ENCODE results near the gene TOGARAM1. TPM values are rescaled to one million over a fixed set of nuclear protein-coding genes. Genes with fewer than 3 reads are reported as not detected.

Gene TOGARAM1
- total RNA-seq, 1 experiment from 2014 or later = 6.6 TPM

DNA sequence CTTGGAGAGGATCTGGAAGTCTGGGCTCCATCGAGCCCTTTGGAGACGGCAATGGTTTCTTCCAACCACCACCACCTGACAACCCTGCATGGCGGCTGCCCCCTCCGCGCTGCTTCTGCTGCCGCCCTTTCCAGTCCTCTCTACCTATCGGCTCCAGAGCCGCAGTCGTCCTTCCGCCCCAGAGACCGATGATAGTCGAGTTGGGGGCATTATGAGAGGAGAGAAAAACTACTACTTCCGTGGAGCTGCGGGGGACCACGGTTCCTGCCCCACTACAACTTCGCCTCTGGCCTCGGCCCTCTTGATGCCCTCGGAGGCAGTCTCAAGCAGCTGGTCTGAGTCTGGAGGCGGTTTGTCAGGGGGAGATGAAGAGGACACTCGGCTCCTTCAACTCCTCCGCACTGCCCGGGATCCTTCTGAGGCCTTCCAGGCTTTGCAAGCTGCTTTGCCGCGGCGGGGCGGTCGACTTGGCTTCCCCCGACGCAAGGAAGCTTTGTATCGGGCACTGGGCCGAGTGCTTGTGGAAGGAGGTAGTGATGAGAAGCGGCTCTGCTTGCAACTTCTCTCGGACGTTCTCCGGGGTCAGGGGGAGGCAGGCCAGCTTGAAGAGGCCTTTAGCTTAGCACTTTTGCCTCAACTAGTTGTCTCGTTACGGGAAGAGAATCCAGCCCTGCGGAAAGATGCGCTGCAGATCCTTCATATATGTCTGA lies 499 bp downstream of the TOGARAM1 start:
- DNase-seq (ENCODE audit: low read depth) = peak; percentile 65

DNA sequence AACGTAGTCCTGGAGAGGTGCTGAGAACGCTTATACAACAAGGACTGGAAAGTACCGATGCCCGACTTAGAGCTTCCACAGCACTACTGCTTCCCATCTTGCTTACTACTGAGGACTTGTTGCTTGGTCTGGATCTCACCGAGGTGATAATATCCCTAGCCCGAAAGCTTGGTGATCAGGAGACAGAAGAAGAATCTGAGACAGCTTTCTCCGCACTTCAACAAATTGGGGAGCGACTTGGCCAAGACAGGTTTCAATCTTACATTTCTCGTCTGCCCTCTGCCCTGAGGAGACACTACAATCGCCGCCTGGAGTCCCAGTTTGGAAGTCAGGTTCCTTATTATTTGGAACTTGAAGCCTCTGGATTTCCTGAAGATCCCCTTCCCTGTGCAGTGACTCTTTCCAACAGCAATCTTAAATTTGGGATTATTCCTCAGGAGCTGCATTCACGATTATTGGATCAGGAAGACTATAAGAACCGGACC lies 1.1 kb downstream of the TOGARAM1 start:
- peak; percentile 22 for DNase-seq (ENCODE audit: low read depth)

DNA sequence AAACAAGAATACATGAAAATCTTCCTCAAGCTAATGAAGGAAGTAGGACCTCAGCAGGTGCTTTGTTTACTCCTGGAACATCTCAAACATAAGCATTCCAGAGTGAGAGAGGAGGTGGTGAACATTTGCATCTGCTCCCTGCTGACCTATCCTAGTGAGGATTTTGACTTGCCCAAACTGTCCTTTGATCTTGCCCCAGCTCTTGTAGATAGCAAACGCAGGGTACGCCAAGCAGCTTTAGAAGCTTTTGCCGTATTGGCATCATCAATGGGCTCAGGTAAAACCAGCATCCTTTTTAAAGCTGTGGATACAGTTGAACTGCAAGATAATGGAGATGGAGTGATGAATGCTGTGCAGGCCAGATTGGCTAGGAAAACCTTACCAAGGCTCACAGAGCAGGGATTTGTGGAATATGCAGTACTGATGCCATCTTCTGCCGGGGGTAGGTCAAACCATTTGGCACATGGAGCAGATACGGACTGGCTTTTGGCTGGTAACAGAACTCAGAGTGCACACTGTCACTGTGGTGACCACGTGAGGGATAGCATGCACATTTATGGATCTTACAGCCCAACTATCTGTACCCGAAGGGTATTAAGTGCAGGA lies 1.9 kb downstream of the TOGARAM1 start:
- DNase-seq (ENCODE audit: low read depth) = peak; percentile 49

DNA sequence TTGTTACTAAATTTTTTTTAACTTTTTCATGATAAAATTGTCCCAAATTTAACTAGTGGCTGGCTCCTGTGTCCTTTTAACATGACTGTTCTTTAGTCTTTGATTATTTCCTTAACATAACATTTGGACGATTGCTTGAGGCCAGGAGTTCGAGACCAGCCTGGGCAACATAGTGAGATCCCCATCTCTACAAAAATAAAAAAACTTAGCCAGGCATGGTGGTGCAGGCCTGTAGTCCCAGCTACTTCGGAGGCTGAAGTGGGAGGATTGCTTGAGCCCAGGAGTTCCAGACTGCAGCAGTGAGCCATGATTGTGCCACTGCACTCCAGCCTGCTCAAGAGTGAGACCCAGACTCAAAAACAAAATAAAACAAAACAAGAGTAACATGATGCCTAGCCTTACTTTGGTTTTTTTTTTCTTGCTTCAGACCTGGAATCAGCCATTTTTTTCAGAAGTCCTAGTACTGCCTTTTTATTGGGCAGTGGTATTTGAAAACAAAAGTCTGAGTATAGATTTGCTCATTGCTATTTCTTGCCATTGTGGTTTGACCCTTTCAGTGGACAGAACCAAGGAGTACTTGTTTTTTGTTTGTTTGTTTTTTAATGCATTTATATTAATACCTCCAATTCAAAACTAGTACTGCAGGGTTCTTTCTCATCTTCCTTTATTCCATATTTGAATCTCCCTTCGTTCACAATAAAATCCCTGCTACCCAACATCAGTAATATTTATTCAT lies 4.8 kb downstream of the TOGARAM1 start:
- DNase-seq (ENCODE audit: low read depth) = peak; percentile 40

DNA sequence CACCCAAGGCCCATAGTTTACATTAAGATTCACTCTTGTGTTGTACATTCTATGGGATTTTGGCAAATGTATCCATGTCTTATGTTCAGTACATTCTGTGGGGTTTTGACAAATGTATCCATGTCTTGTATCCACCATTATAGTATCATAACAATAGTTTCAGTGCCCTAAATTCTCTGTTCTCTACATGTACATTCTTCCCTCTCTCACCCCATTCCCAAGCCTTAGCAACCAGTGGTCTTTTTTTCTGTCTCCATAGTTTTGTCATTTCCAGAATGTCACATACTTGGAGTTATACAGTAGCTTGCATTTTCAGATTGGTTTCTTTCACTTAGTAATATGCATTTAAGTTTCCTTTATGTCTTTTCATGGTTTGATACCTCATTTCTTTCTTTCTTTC lies 6.7 kb downstream of the TOGARAM1 start:
- no peak for DNase-seq (ENCODE audit: low read depth)

DNA sequence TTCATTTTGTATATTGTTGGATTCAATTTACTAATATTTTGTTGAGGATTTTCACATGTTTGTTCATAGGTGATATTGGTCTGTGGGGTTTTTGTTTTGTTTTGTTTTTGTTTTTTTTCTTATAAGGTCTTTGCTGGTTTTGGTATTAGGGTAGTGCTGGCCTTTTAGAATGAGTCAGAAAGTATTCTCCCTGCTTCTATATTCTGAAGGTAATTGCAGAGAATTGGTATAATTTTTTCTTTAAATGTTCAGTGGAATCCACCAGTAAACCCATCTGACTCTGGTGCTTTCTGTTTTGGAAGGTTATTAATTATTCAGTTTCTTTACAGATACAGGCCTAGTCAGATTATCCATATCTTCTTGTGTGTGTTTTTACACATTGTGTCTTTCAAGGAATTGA lies 8.9 kb downstream of the TOGARAM1 start:
- DNase-seq (ENCODE audit: low read depth) = no peak

DNA sequence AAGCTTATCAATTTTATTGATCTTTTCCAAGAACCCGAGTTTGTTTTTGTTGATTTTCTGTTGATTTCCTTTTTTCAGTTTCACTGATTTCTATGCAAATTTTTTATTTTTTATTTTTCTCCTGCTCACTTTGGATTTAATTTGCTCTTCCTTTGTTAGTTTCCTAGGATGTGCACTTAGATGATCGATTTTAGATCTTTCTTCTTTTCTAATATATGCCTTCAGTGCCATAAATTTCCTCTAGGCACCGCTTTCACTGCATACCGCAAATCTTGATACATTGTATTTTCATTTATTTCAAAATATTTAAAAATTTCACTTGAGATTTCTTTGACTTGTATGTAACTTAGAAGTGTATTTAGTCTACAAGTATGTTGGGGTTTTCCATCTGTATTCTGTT lies 9.5 kb downstream of the TOGARAM1 start:
- DNase-seq (ENCODE audit: low read depth) = no peak

DNA sequence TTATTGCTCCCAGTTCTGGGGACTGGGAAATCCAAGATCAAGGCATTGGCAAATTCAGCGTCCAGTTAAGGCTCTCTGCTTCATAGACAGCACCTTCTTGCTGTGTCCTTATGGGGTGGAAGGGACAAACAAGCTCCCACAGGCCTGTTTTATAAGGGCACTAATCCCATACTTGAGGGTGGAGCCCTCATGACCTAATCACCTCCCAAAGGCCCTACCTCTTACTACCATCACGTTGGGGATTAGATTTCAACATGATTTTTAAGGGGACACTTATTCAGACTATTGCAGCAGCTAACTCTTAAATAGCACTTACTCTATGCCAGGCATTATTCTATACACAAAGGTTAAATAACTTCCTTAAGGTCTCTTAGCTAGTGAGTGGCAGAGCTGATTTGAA lies 17.3 kb downstream of the TOGARAM1 start:
- no peak for DNase-seq (ENCODE audit: low read depth)

DNA sequence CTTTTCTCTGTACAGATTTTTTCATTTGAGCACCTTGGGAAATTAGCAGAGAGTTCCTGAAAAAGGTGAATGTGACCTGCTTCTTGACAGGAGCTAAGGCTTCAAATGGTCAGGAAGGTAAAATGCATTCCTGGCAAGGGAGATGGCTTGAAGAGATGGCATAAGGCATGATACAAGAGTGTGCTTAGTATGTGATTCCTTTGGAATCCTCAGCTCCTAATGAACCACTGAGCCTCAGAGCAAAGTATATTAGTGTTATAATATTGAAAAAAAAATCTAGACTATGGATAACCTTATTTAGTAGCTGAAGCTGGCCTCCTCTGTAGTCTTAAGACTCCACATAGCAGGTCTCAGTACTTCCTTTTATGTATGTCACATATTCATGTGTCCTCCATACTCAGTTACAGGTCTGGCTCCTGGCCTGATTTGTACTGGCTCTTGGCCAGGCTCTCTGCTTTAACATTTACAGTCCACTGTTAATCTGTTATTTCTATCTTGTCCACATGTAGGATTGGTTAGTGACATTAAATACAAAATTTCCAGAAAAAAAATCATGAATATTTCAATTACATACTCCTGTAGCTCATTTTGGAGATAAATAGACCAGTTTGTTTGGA lies 17.9 kb downstream of the TOGARAM1 start:
- DNase-seq (ENCODE audit: low read depth) = no peak

DNA sequence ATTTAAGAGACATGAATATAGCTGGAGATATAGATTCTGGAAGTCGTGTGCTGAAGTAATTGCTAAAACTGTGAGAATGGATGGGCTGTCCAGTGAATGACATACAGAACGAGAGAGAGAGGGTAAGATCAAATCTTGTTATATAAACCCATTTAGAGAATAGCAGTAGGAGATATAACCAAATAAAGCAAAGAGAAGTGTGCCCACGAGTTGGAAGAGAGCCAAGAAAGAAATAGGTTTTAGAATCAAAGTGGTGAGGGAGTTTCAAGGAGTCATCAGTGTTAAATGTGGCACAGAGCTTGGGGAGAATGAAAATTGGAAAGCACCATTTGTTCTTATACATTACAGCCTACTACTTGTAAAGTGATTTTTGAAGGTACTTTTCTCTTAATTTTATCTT lies 19.2 kb downstream of the TOGARAM1 start:
- DNase-seq (ENCODE audit: low read depth) = no peak

DNA sequence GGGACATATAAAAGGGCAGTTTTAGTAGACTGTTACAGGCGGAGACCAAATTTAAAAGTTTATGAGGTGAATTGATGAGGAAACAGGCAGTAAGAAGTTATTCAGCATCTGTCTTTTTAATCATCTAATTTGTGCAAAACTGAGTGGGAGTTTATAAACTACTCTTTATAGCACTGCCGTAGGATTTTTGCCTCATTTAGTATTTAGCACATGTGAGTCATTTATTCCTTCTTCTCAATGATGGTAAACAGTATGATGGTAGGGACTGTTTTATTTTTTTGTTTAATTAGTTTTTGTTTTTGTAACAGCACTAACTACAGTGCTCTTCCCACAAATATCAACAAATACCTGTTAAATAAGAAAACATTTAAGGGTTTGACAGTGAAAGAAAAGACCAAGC lies 20.6 kb downstream of the TOGARAM1 start:
- DNase-seq (ENCODE audit: low read depth) = no peak

DNA sequence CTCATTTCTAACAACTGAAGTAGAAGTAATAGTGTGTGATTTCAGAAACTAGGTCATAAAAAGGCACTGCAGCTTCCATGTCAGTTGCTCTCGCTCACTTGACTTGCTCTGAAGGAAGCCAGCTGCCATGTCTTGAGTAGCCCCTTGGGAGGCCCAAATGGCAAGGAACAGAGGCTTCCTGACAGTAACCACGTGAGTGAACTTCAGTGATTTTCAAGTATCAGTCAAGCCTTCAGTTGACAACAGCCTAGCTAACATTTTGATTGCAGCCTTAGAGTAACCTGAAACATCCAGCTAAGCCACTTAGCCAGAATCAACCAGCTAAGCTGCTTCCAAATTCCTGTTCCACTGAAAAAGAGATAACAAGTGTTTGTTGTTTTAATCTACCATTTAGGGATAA lies 26.7 kb downstream of the TOGARAM1 start:
- DNase-seq (ENCODE audit: low read depth) = no peak

DNA sequence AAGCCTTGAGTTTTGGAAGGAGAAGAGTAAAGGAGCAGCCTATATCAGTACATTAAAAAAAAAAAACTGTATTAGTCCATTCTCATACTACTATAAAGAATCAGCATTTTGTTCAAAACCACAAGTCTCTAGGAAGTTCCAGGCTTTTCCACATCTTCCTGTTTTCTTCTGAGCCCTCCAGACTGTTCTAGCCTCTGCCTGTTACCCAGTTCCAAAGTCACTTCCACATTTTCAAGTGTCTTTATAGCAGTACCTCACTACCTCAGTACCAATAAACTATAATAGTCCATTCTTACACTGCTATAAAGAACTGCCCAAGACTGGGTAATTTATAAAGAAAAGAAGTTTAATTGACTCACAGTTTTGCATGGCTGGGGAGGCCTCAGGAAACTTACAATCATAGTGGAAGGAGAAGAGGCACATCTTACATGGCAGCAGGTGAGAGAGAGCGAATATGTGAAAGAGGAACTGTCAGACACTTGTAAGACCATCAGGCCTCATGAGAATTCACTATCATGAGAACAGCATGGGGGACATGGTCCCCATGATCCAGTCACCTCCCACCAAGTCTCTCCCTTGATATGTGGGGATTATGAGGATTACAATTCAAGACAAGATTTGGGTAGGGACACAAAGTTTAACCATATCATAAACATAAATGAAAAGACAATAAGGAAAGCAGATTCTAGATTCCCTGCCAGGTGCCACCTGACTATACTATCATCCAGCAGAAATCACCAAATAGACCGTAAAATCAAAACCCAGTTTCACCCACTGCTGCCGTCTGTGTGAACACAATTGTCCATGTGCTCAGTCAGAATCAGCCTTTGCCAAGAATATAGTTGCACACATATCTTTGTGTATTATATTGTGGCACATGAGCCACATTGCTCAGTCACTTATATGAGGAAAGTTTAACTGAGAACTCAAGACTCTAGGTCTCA lies 27.8 kb downstream of the TOGARAM1 start:
- no peak for DNase-seq (ENCODE audit: low read depth)

DNA sequence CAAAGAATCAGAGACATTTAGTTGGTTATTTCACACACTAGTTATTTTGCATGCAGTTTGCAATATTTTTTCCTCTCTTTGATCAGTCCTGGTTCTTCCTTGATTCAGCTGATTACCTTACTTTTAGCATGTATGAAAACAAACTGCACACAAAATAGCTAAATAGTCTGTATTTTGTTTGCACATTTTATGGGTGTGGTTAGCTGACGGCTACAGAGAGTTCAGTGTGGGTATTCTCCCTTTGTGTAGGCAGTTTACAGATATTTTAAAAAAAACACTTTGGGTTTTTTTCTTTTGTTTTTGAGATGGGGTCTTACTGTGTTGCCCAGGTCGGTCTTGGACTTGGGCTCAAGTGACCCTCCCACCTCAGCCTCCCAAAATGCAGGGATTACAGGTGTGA lies 28.5 kb downstream of the TOGARAM1 start:
- no peak for DNase-seq (ENCODE audit: low read depth)

DNA sequence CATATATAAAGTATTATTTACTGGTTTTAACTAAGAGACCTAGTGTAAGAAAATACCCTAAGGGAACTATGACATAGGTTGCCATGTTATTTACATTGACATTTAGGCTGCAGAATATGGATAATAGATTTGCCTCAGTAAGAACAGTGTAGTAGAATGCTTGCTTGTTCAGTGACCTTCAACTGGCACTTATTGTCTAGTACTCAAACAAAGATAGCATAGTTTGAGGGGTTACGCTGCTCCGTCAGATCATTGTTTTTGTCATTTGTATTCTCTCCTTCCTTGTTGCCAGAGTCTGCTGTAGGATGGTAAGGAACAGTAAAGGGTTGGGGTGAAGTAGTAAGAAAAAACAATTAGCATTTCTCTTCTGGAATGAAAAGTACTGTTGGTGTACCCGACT lies 33.2 kb downstream of the TOGARAM1 start:
- no peak for DNase-seq (ENCODE audit: low read depth)

DNA sequence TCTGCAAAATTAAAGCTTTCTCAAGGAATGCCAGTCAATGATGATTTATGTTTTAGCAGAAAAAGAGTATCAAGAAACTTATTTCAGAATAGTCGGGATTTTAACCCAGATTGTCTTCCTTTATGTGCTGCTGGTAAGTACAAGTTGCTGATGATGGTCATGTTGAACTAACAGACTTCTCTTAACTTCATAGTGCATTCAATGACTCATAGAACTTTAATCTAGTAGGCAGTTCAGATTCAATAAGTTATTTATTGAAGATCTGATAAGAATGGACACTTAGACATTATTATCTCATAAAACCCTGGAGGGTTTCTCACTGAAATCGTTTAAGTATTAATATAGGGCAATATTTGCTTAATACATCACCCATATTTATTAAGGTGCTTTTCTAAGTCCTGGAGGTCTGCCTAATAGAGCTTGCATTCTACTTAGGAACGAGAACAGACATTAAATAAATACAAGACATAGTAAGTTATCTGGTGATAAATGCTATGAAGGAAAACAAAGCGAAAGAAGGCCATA lies 33.8 kb downstream of the TOGARAM1 start:
- no peak for DNase-seq (ENCODE audit: low read depth)

DNA sequence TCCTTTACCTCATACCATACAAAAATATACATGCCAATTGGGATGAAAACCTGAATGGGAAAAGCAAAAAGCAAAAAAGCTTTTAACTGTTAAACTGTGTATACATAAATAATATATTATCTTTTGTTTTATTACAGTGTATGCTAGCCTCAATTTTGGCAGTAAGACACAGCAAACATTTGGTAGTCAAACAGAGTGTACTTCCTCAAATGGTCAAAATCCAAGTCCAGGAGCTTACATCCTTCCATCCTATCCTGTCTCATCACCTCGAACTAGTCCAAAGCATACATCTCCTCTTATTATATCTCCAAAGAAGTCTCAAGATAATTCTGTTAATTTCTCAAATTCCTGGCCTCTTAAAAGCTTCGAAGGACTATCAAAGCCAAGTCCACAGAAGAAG lies 41.9 kb downstream of the TOGARAM1 start:
- no peak for DNase-seq (ENCODE audit: low read depth)

DNA sequence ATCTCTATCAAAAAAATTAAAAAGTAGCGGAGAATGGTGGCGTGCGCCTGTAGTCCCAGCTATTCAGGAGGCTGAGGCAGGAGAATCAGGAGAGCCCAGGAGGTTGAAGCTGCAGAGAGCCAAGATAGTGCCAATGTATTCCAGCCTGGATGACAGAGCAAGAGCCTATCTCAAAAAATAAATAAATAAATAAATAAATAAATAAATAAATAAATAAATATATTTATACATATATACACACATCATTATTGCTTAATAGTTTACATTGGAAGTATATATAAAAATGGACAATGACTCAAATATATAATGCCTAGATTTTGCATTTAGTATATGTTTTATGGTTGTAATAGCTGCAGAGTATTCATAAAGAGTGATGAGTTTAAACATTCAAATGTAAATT lies 53.1 kb downstream of the TOGARAM1 start:
- DNase-seq (ENCODE audit: low read depth) = no peak

DNA sequence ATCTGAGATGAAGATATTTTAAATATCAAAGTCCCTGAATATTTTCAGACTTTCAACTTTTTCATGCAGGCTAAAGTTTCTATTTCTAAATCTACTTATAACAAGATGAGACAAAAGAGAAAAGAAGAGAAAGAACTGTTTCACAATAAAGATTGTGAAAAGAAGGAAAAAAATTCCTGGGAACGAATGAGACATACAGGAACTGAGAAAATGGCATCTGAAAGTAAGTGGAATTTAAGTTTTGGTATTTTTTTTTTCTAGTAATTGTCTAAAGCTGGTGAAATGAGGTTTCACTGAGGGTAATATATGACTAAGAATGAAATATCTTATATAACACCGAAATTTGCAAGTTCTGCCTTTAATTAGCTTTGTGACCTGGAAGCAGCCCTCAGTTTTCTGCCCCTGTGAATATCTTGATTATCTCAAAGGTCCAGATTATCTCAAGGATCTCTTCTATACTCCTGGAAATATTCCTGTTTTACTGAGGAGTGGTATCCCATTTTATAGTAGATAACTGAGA lies 66.2 kb downstream of the TOGARAM1 start:
- no peak for DNase-seq (ENCODE audit: low read depth)

DNA sequence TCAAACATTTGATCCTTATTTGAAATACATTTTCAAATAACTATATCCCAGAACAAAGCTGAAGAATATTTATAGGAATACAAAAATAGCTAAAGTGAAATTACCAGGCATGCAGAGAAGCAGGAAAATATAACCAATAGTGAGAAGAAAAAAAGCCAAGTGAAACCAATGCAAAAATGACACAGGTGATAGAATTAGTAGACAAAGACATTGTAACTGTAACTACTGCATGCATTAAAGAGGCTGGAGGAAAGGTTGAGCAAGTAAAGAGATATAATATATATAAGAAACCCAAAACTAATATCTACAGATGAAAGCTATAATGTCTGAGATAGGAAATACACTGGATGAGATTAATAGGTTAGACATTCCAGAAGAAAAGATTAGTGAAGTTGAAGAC lies 72.7 kb downstream of the TOGARAM1 start:
- no peak for DNase-seq (ENCODE audit: low read depth)

DNA sequence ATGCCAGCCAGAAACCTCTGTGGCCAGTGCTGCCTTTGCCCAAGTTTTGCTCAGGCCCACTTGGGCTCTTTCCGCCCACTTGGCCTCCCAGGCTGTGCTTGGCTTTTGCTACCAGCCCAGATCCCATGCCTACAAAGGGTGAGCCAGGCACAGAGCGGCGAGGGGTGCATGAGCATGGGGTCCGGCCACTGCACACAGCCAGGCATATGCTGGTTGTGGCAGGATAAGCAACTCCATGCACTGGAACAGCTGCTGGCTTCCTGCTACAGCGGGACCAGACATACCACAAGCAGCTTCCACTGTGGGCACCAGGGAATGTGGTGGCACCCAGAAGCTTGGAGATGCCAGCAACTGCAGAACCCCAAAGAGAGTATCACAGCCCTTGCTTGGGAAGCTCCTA lies 76.3 kb downstream of the TOGARAM1 start:
- DNase-seq (ENCODE audit: low read depth) = no peak
